Liver (tissue), 9 donors: ENCODE results near the gene CROCC2. TPM values are rescaled to one million over a fixed set of nuclear protein-coding genes. Genes with fewer than 3 reads are reported as not detected.
A peak's percentile ranks its signal among the peaks of the same experiment; 100 is the strongest.

Experiments
- DNase-seq: peaks from one replicate; pipeline ENCODE4 v3.0.0-alpha.2; 2017; ENCODE audit warnings: low spot score
- H3K27ac ChIP-seq, 2 donors: one replicate each; pipeline ENCODE4 v1.7.0; 2013; ENCODE audit warnings: inconsistent platforms in 2 of 2, low read length in 2 of 2, control low read depth in 1 of 2, low read depth in 1 of 2, mild to moderate bottlenecking in 1 of 2
- H3K27me3 ChIP-seq, 4 donors: one replicate each; pipeline versions ENCODE4 v1.6.1 to v1.7.0; 2013; ENCODE audit warnings: low read length in 3 of 4, inconsistent platforms in 1 of 4, mild to moderate bottlenecking in 1 of 4, moderate library complexity in 1 of 4; ENCODE audit not compliant: control insufficient read depth in 4 of 4, insufficient read depth in 4 of 4
- H3K36me3 ChIP-seq, 4 donors: one replicate each; pipeline versions ENCODE4 v1.6.1 to v1.7.0; 2013; ENCODE audit warnings: low read length in 3 of 4, mild to moderate bottlenecking in 3 of 4, low read depth in 1 of 4, moderate library complexity in 1 of 4; ENCODE audit not compliant: control insufficient read depth in 4 of 4, insufficient read depth in 3 of 4
- H3K4me1 ChIP-seq, 4 donors: one replicate each; pipeline versions ENCODE4 v1.6.1 to v1.7.0; 2013; ENCODE audit warnings: low read length in 3 of 4, mild to moderate bottlenecking in 3 of 4, moderate library complexity in 1 of 4; ENCODE audit not compliant: control insufficient read depth in 4 of 4, insufficient read depth in 4 of 4
- H3K4me3 ChIP-seq, 3 donors: one replicate each; pipeline versions ENCODE4 v1.6.1 to v1.7.0; 2013; ENCODE audit warnings: low read length in 3 of 3, control low read depth in 1 of 3, low read depth in 1 of 3, mild to moderate bottlenecking in 1 of 3
- H3K9ac ChIP-seq, 2 donors: one replicate each; pipeline ENCODE4 v1.7.0; 2013; ENCODE audit warnings: low read length in 2 of 2, mild to moderate bottlenecking in 2 of 2, moderate library complexity in 2 of 2, control low read depth in 1 of 2, low read depth in 1 of 2
- H3K9me3 ChIP-seq, 4 donors: one replicate each; pipeline versions ENCODE4 v1.6.1 to v1.7.0; 2013; ENCODE audit warnings: low read length in 3 of 4; ENCODE audit not compliant: control insufficient read depth in 4 of 4
- ATF3 ChIP-seq: IDR thresholded peaks from 2 replicates; pipeline ENCODE4 v1.6.1; 2016; ENCODE audit warnings: antibody characterized with exemption
- CTCF ChIP-seq: fragments of 150-350 bp; IDR thresholded peaks from 2 replicates; pipeline ENCODE4 v1.5.1; 2017; ENCODE audit warnings: improper control_type of control experiment, low read depth, low read length; ENCODE audit not compliant: missing input control
- EGR1 ChIP-seq, 2 donors: IDR thresholded peaks; 2 replicates each; pipeline ENCODE4 v1.6.1; 2016 to 2018; ENCODE audit warnings: antibody characterized with exemption in 2 of 2, low read depth in 2 of 2
- FOXA1 ChIP-seq: IDR thresholded peaks from 2 replicates; pipeline ENCODE4 v1.6.1; 2016; ENCODE audit warnings: antibody characterized with exemption
- FOXA2 ChIP-seq: IDR thresholded peaks from 2 replicates; pipeline ENCODE4 v1.6.1; 2016; ENCODE audit warnings: antibody characterized with exemption
- HNF4A ChIP-seq, 2 donors: conservative IDR thresholded peaks; 2 replicates each; pipeline ENCODE4 v1.6.1; 2016; ENCODE audit warnings: antibody characterized with exemption in 2 of 2, mild to moderate bottlenecking in 2 of 2
- HNF4G ChIP-seq: IDR thresholded peaks from 2 replicates; pipeline ENCODE4 v1.6.1; 2016; ENCODE audit warnings: antibody characterized with exemption
- MAX ChIP-seq: IDR thresholded peaks from 2 replicates; pipeline ENCODE4 v1.6.1; 2016; ENCODE audit warnings: antibody characterized with exemption
- NR2F2 ChIP-seq: IDR thresholded peaks from 2 replicates; pipeline ENCODE4 v1.6.1; 2016; ENCODE audit warnings: antibody characterized with exemption
- RAD21 ChIP-seq, 2 donors: IDR thresholded peaks; 2 replicates each; pipeline ENCODE4 v1.6.1; 2016; ENCODE audit warnings: antibody characterized with exemption in 2 of 2, mild to moderate bottlenecking in 2 of 2
- RXRA ChIP-seq, 2 donors: IDR thresholded peaks; 2 replicates each; pipeline ENCODE4 v1.6.1; 2017 to 2018; ENCODE audit warnings: antibody characterized with exemption in 2 of 2, mild to moderate bottlenecking in 1 of 2
- TAF1 ChIP-seq: conservative IDR thresholded peaks from 2 replicates; pipeline ENCODE4 v1.6.1; 2016; ENCODE audit warnings: antibody characterized with exemption, mild to moderate bottlenecking
- YY1 ChIP-seq: IDR thresholded peaks from 2 replicates; pipeline ENCODE4 v1.6.1; 2016; ENCODE audit warnings: antibody characterized with exemption, mild to moderate bottlenecking
- WGBS: extraction: QIAGEN DNeasy Blood & Tissue Kit; methylation state at CpG from one replicate; pipeline ENCODE4 v1.1.7; 2013; 5-methylcytosine and 5-hydroxymethylcytosine counted together
- polyA plus RNA-seq, 2 donors: library from polyadenylated mRNA; stranded (reverse) in 1 of 2; unstranded in 1 of 2; fragments of 200-250 nt in 1 of 2; fragments of >200 nt in 1 of 2; fragmentation: Nextera tagmentation in 1 of 2; extraction: Ambion mirVana in 1 of 2; gene quantifications; one replicate each; pipeline versions ENCODE4 v1.2.1 to v1.2.3, GENCODE V29; 2013 to 2015
- total RNA-seq, 2 donors: library from RNA; depleted of rRNA; stranded (reverse); fragments of >200 nt; gene quantifications; one replicate each; pipeline ENCODE4 v1.2.3, GENCODE V29; 2014
- donor health status: healthy.
- donor health status: healthy.
- donor health status: healthy.
- donor health status: healthy.
- donor health status: healthy.

CROCC2 gene
- total and polyA plus RNA-seq, 4 donors = under 0.01 to 0.13 (median 0.05) TPM

- Histone ChIP-seq H3K4me1 (peaks cover 0 to 5% (median 2%) of the 10 kb centered on the region in 4 donors), H3K9me3 (no peaks in the 10 kb centered on the region), H3K27me3 (no peaks in the 10 kb centered on the region), H3K27ac (no peak overlapping the region), H3K4me3 (no peak overlapping the region), H3K9ac (no peak overlapping the region), H3K36me3 (no peaks in the 10 kb centered on the region)
- WGBS = 92% methylated on average over 19 of the region's 19 CpGs
- DNase-seq = peak; percentile 30
- TF ChIP-seq FOXA1 (no peak), EGR1 (IDR thresholded peaks at IDR 0.05; ENCODE audit: low read depth in 2 of 2) (no peak), HNF4A (conservative IDR thresholded peaks at IDR 0.05) (no peak), RAD21 (IDR thresholded peaks at IDR 0.05) (no peak), HNF4G (no peak), CTCF (no peak), YY1 (no peak), ATF3 (no peak)
Measured at GRCh38 chr2:240919161-240919781, 13.1 kb downstream of the CROCC2 start.

- Histone ChIP-seq H3K9me3 (no peaks in the 10 kb centered on the region), H3K9ac (no peak overlapping the region), H3K4me1 (peaks cover 0 to 1% (median under 1%) of the 10 kb centered on the region in 4 donors), H3K4me3 (no peak overlapping the region), H3K36me3 (no peaks in the 10 kb centered on the region), H3K27me3 (no peaks in the 10 kb centered on the region), H3K27ac (no peak overlapping the region)
- peak; percentile 28 for DNase-seq
- no peak for TF ChIP-seq CTCF
- TF ChIP-seq MAX = no peak
- no peak for TF ChIP-seq FOXA1
- no peak for TF ChIP-seq YY1
- TF ChIP-seq TAF1 = no peak
- no peak for TF ChIP-seq NR2F2
- TF ChIP-seq FOXA2 = no peak
- no peak for TF ChIP-seq RXRA (IDR thresholded peaks at IDR 0.05)
- TF ChIP-seq HNF4A (conservative IDR thresholded peaks at IDR 0.05) = no peak
- no peak for TF ChIP-seq ATF3
- no peak for TF ChIP-seq RAD21 (IDR thresholded peaks at IDR 0.05)
- no peak for TF ChIP-seq EGR1 (IDR thresholded peaks at IDR 0.05; ENCODE audit: low read depth in 2 of 2)
- 96% methylated on average over 31 of the region's 31 CpGs for WGBS
Measured at GRCh38 chr2:240919786-240920782, 13.9 kb downstream of the CROCC2 start.
